ENCODE measurements around the gene SLC29A3.
"Not testable (repeated sequence)": the region's sequence is repeated elsewhere in the genome, so short reads cannot be mapped to it uniquely, and the experiment has no call there.

GRCh38 chr10:71358906-71359305 lies 39.8 kb downstream of the SLC29A3 start:
- TF ChIP-seq, protein P1, sequence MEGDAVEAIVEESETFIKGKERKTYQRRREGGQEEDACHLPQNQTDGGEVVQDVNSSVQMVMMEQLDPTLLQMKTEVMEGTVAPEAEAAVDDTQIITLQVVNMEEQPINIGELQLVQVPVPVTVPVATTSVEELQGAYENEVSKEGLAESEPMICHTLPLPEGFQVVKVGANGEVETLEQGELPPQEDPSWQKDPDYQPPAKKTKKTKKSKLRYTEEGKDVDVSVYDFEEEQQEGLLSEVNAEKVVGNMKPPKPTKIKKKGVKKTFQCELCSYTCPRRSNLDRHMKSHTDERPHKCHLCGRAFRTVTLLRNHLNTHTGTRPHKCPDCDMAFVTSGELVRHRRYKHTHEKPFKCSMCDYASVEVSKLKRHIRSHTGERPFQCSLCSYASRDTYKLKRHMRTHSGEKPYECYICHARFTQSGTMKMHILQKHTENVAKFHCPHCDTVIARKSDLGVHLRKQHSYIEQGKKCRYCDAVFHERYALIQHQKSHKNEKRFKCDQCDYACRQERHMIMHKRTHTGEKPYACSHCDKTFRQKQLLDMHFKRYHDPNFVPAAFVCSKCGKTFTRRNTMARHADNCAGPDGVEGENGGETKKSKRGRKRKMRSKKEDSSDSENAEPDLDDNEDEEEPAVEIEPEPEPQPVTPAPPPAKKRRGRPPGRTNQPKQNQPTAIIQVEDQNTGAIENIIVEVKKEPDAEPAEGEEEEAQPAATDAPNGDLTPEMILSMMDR (IDR thresholded peaks at IDR 0.05), result not testable (repeated sequence)
- TF ChIP-seq EZH2, EZH2phosphoT487 (IDR thresholded peaks at IDR 0.05): not testable (repeated sequence)

Data from neural progenitor cell (in vitro differentiated cells).